Measurements from ENCODE around the gene GYPE. TPM values are rescaled to one million over a fixed set of nuclear protein-coding genes. Genes with fewer than 3 reads are reported as not detected.
"Not testable (repeated sequence)": the region's sequence is repeated elsewhere in the genome, so short reads cannot be mapped to it uniquely, and the experiment has no call there.

GYPE gene
- total RNA-seq, 2 donors from 2014 or later = not detected

GRCh38 chr4:143883529-143883928 lies 21.8 kb downstream of the GYPE start:
- Histone ChIP-seq H3K27me3 (no peaks in the 10 kb centered on the region), H3K9me3 (no peaks in the 10 kb centered on the region), H3K4me3 (no peak overlapping the region), H3K27ac (no peak overlapping the region), H3K4me1 (no peaks in the 10 kb centered on the region), H3K36me3 (replicated peaks in 1 of 2; ENCODE audit: insufficient read depth in 1 of 2, low read depth in 2 of 2) (no peaks in the 10 kb centered on the region)
- no peak for DNase-seq
- intact Hi-C loops (cut with DNase I) = no loop called here
- TF ChIP-seq CTCF (IDR thresholded peaks at IDR 0.05) = no peak
- TF ChIP-seq POLR2A (IDR thresholded peaks at IDR 0.05) = no peak
- ATAC-seq = no peak

DNA sequence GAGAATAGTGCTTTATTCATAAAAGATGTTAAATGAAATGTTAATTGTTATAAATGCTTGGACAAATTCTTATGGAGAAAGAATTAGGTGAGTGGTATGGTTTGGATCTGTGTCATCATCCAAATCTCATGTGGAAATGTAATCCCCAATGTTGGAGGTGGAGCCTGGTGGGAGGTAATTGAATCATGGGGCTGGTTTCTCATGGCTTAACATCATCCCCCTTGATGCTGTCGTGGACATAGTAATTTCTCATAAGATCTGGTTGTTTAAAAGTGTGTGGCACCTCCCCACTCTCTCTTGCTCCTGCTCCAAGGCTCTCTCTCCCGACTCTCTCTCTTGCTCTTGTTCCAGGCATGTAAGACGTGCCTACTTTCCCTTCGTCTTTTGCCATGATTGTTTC lies 22.5 kb downstream of the GYPE start:
- TF ChIP-seq POLR2A (IDR thresholded peaks at IDR 0.05) (no peak), CTCF (IDR thresholded peaks at IDR 0.05) (no peak)
- Histone ChIP-seq H3K9me3 (no peaks in the 10 kb centered on the region), H3K4me1 (no peaks in the 10 kb centered on the region), H3K27ac (no peak overlapping the region), H3K27me3 (no peaks in the 10 kb centered on the region), H3K36me3 (replicated peaks in 1 of 2; ENCODE audit: insufficient read depth in 1 of 2, low read depth in 2 of 2) (no peaks in the 10 kb centered on the region), H3K4me3 (no peak overlapping the region)
- WGBS, 2 donors = 68 to 70% methylated on average over 4 of the region's 4 CpGs
- DNase-seq (no peak), ATAC-seq (no peak)
- intact Hi-C loops (cut with DNase I) = no loop called here

DNA sequence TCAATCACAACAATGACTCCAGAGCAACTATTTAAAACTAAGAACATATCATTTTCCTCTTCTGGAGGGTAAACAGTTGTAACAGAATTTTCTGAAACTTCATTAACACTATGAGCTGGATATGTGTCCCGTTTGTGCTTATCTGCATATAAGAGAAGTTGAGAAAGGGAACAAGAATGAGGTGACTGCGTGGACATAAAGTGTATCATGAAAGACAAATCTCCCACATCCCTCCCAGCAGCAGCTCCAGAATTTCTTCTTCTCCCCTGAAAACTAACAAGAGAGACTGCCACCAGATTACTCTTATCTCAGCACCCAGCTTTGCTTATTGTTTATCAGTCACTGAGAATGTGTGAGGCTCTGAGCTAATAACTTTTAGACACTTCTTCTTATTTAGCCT lies 25.8 kb downstream of the GYPE start:
- H3K36me3 ChIP-seq (replicated peaks in 1 of 2; ENCODE audit: insufficient read depth in 1 of 2, low read depth in 2 of 2); ATAC-seq; H3K9me3 ChIP-seq; H3K4me3 ChIP-seq; H3K4me1 ChIP-seq; DNase-seq; intact Hi-C loops (cut with DNase I); H3K27ac ChIP-seq; H3K27me3 ChIP-seq: not testable (repeated sequence)
- WGBS, 2 donors = 25 to 50% methylated on average over 2 of the region's 2 CpGs

GRCh38 chr4:143875357-143875756 lies 30.0 kb downstream of the GYPE start:
- DNase-seq; intact Hi-C loops (cut with DNase I); H3K9me3 ChIP-seq; ATAC-seq; H3K27me3 ChIP-seq; H3K36me3 ChIP-seq (replicated peaks in 1 of 2; ENCODE audit: insufficient read depth in 1 of 2, low read depth in 2 of 2); H3K4me1 ChIP-seq; H3K27ac ChIP-seq; H3K4me3 ChIP-seq: not testable (repeated sequence)
- 95 to 97% methylated on average over 2 of the region's 2 CpGs for WGBS, 2 donors

DNA sequence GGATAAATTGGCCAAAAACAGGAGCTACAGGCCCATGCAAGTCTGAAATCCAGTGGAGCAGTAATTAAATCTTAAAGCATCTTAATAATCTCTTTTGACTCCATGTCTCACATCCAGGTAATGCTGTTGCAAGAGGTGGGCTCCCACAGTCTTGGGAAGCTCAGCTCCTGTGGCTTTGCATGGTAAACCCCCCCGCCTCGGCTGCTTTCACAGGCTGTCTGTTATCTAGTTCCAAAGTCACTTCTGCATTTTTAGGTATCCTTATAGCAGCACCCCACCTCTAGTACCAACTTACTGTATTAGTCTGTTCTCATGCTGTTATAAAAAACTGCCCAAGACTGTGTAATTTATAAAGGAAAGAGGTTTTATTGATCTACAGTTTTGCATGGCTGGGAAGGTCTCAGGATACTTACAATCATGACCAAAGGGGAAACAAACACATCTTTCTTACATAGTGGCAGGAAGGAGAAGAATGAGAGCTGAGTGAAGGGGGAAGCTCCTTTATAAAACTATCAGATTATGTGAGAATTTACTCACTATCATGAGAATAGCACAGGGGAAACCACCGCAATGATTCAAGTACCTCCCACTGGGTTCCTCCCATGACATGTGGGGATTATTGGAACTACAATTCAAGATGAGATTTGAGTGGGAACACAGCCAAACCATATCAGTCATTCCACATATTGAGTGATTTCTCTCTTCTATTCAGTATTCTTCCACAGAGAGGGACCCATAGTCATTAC lies 34.7 kb downstream of the GYPE start:
- not testable (repeated sequence) for H3K36me3 ChIP-seq (replicated peaks in 1 of 2; ENCODE audit: insufficient read depth in 1 of 2, low read depth in 2 of 2); ATAC-seq
- 57 to 92% methylated on average over 2 to 3 of the region's 3 CpGs for WGBS, 2 donors

DNA sequence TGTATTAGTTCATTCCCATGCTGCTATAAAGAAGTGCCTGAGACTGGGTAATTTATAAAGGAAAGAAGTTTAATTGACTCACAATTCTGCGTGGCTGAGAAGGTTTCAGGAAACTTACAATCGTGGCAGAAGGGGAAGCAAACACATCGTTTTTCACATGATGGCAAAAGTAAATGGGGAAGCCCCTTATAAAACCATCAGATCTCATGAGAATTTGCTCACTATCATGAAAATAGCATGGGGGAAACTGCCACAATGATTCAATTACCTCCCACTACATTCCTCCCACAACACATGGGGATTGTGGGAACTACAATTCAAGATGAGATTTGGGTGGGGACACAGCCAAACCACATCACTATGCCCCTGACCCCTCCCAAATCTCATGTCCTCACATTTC lies 35.4 kb downstream of the GYPE start:
- H3K4me3 ChIP-seq; H3K4me1 ChIP-seq; ATAC-seq; H3K27me3 ChIP-seq; intact Hi-C loops (cut with DNase I); H3K27ac ChIP-seq; H3K36me3 ChIP-seq (replicated peaks in 1 of 2; ENCODE audit: insufficient read depth in 1 of 2, low read depth in 2 of 2); DNase-seq; H3K9me3 ChIP-seq: not testable (repeated sequence)
- WGBS, 2 donors = 40 to 47% methylated on average over 3 of the region's 3 CpGs

More for the DNA sequence above, 34.7 kb downstream of the GYPE start:
- H3K27ac ChIP-seq; H3K9me3 ChIP-seq; H3K27me3 ChIP-seq; DNase-seq; H3K4me1 ChIP-seq; intact Hi-C loops (cut with DNase I); H3K4me3 ChIP-seq: not testable (repeated sequence)

- H3K27me3 ChIP-seq; H3K9me3 ChIP-seq; ATAC-seq; H3K4me1 ChIP-seq; H3K27ac ChIP-seq; H3K36me3 ChIP-seq (replicated peaks in 1 of 2; ENCODE audit: insufficient read depth in 1 of 2, low read depth in 2 of 2); H3K4me3 ChIP-seq; intact Hi-C loops (cut with DNase I); DNase-seq: not testable (repeated sequence)
- 48 to 84% methylated on average over 1 of the region's 1 CpG for WGBS, 2 donors
Measured at GRCh38 chr4:143862716-143863115, 42.6 kb downstream of the GYPE start.

Measured in body of pancreas (tissue), 4 donors.